ENCODE measurements around the gene FBXO4.

FBXO4 gene

GRCh38 chr5:41924872-41925554, at the start of gene FBXO4:
Gene FBXO4, plus strand, starts transcription at chr5:41925281. Its CDS starts 29 bp downstream, at chr5:41925310.
- DNase-seq (ENCODE audit: low spot score) = peak; percentile 83

GRCh38 chr5:41876678-41877077, 48.4 kb upstream of the FBXO4 start:
- peak; percentile 31 for DNase-seq (ENCODE audit: low spot score)

- DNase-seq (ENCODE audit: low spot score) = no peak
Measured at GRCh38 chr5:41877408-41877807, 47.7 kb upstream of the FBXO4 start.

- no peak for DNase-seq (ENCODE audit: low spot score)
Measured at GRCh38 chr5:41878173-41878572, 46.9 kb upstream of the FBXO4 start.

GRCh38 chr5:41878643-41879478, 46.2 kb upstream of the FBXO4 start:
- no peak for DNase-seq (ENCODE audit: low spot score)

- DNase-seq (ENCODE audit: low spot score) = no peak
Measured at GRCh38 chr5:41882765-41883164, 42.3 kb upstream of the FBXO4 start.

- no peak for DNase-seq (ENCODE audit: low spot score)
Measured at GRCh38 chr5:41883243-41883642, 41.8 kb upstream of the FBXO4 start.

- DNase-seq (ENCODE audit: low spot score) = no peak
Measured at GRCh38 chr5:41883936-41884335, 41.1 kb upstream of the FBXO4 start.

- DNase-seq (ENCODE audit: low spot score) = no peak
Measured at GRCh38 chr5:41885286-41885685, 39.8 kb upstream of the FBXO4 start.

- DNase-seq (ENCODE audit: low spot score) = no peak
Measured at GRCh38 chr5:41891066-41891707, 33.9 kb upstream of the FBXO4 start.

- DNase-seq (ENCODE audit: low spot score) = no peak
Measured at GRCh38 chr5:41892031-41892430, 33.0 kb upstream of the FBXO4 start.

GRCh38 chr5:41893074-41893851, 31.8 kb upstream of the FBXO4 start:
- DNase-seq (ENCODE audit: low spot score) = no peak

GRCh38 chr5:41896230-41896629, 28.9 kb upstream of the FBXO4 start:
- DNase-seq (ENCODE audit: low spot score) = no peak

GRCh38 chr5:41903382-41903891, 21.6 kb upstream of the FBXO4 start:
- no peak for DNase-seq (ENCODE audit: low spot score)

GRCh38 chr5:41903892-41904799, 20.9 kb upstream of the FBXO4 start, which contains the start of gene RIMOC1:
Gene RIMOC1, plus strand, starts transcription at chr5:41904344. Its CDS starts 24 bp downstream, at chr5:41904368.
- peak; percentile 100 for DNase-seq (ENCODE audit: low spot score)

- DNase-seq (ENCODE audit: low spot score) = no peak
Measured at GRCh38 chr5:41906151-41906550, 18.9 kb upstream of the FBXO4 start.

- DNase-seq (ENCODE audit: low spot score) = no peak
Measured at GRCh38 chr5:41908374-41909079, 16.6 kb upstream of the FBXO4 start.

- DNase-seq (ENCODE audit: low spot score) = no peak
Measured at GRCh38 chr5:41918105-41918504, 7.0 kb upstream of the FBXO4 start.

- DNase-seq (ENCODE audit: low spot score) = no peak
Measured at GRCh38 chr5:41921166-41921565, 3.9 kb upstream of the FBXO4 start.

- DNase-seq (ENCODE audit: low spot score) = no peak
Measured at GRCh38 chr5:41921874-41922273, 3.2 kb upstream of the FBXO4 start.
